AG04450 (cell line): Measurements from ENCODE around the gene SMAD3. TPM values are rescaled to one million over a fixed set of nuclear protein-coding genes. Genes with fewer than 3 reads are reported as not detected.
A peak's percentile ranks its signal among the peaks of the same experiment; 100 is the strongest.
"Not testable (repeated sequence)": the region's sequence is repeated elsewhere in the genome, so short reads cannot be mapped to it uniquely, and the experiment has no call there.

Experiments
- CTCF ChIA-PET: fragments of 300-600, 350-600 bp; formaldehyde crosslinking; extraction: SDS; loops from one replicate; lab custom pipeline; 2022; ENCODE audit warnings: antibody characterized with exemption, inconsistent platforms; lab: Charles Lee
- POLR2A ChIA-PET: fragments of 350-600 bp; formaldehyde crosslinking; extraction: SDS; loops from one replicate; lab custom pipeline; 2021; ENCODE audit warnings: antibody characterized with exemption, inconsistent platforms; lab: Yijun Ruan, JAX
- DNase-seq: peaks from one replicate; pipeline ENCODE4 v3.0.0-alpha.2; 2011; ENCODE audit warnings: low read depth, low spot score
- H3K27ac ChIP-seq: one replicate; pipeline ENCODE4 v1.5.1; 2012; ENCODE audit warnings: low read depth, low read length, control low read depth
- H3K27me3 ChIP-seq: one replicate; pipeline ENCODE4 v1.6.0; 2012; ENCODE audit warnings: low read length; ENCODE audit not compliant: control insufficient read depth, insufficient read depth
- H3K4me3 ChIP-seq: 2 replicates; pipeline ENCODE4 v1.5.1; 2011; ENCODE audit warnings: mild to moderate bottlenecking, low read depth, low read length, control low read depth
- H3K9me3 ChIP-seq: 2 replicates; pipeline ENCODE4 v1.5.1; 2012; ENCODE audit warnings: low read length; ENCODE audit not compliant: control insufficient read depth, insufficient read depth
- CTCF ChIP-seq: IDR thresholded peaks from 2 replicates; pipeline ENCODE4 v1.5.1; 2011; ENCODE audit warnings: low read depth, low read length, control low read depth, inconsistent platforms
- polyA plus RNA-seq: library from polyadenylated mRNA; depleted of rRNA; stranded (reverse); fragments of >200 nt; gene quantifications from 2 replicates; pipeline ENCODE4 v1.2.3, GENCODE V29; 2011

SMAD3 gene
- polyA plus RNA-seq, 1 experiment: 115 TPM

GRCh38 chr15:67120839-67121643, 55.6 kb downstream of the SMAD3 start:
- DNase-seq: peak; percentile 85
- ChIA-PET POLR2A (interaction anchor here (0.9 to 1.8 kb wide), 4 partner anchors 11 to 56 kb away, joined by 3 to 7 read pairs (median 4); partner anchors contain the start of gene SMAD3), CTCF (interaction anchor here (1.6 kb wide), 1 partner anchor 72 kb away, joined by 3 read pairs; no protein-coding TSS in a partner anchor)
- H3K9me3 ChIP-seq: no peaks in the 10 kb centered on the region
- H3K27ac ChIP-seq: peak overlapping the region; percentile 98
- TF ChIP-seq CTCF: no peak
- H3K27me3 ChIP-seq: no peaks in the 10 kb centered on the region
- H3K4me3 ChIP-seq: no peak overlapping the region

GRCh38 chr15:67121644-67122605, 56.5 kb downstream of the SMAD3 start:
- ChIA-PET CTCF (interaction anchor here (1.6 kb wide), 1 partner anchor 73 kb away, joined by 3 read pairs; no protein-coding TSS in a partner anchor), POLR2A (interaction anchor here (0.6 to 1.8 kb wide), 5 partner anchors 12 to 722 kb away, joined by 3 to 7 read pairs (median 4); partner anchors contain the start of gene SMAD3)
- no peak for TF ChIP-seq CTCF
- no peak for DNase-seq
- Histone ChIP-seq H3K9me3 (no peaks in the 10 kb centered on the region), H3K4me3 (no peak overlapping the region), H3K27me3 (no peaks in the 10 kb centered on the region), H3K27ac (peak overlapping the region; percentile 98)

- not testable (repeated sequence) for H3K9me3 ChIP-seq, DNase-seq, H3K27me3 ChIP-seq, H3K4me3 ChIP-seq
- ChIA-PET CTCF (interaction anchor here (1.1 to 1.6 kb wide), 2 partner anchors 18 to 73 kb away, joined by 3 to 4 read pairs; no protein-coding TSS in a partner anchor), POLR2A (interaction anchor here (0.8 to 1.6 kb wide), 2 partner anchors 18 to 20 kb away, joined by 4 to 6 read pairs; no protein-coding TSS in a partner anchor)
- H3K27ac ChIP-seq: peak overlapping the region; percentile 98
These were observed 57.4 kb downstream of the SMAD3 start for GRCh38 chr15:67122816-67123215.

- ChIA-PET CTCF (interaction anchor here (0.6 to 1.1 kb wide), 3 partner anchors 18 to 40 kb away, joined by 3 to 7 read pairs (median 4); no protein-coding TSS in a partner anchor), POLR2A (interaction anchor here (0.6 to 1.6 kb wide), 3 partner anchors 16 to 20 kb away, joined by 4 to 6 read pairs (median 5); no protein-coding TSS in a partner anchor)
- not testable (repeated sequence) for DNase-seq, H3K4me3 ChIP-seq, H3K9me3 ChIP-seq, H3K27me3 ChIP-seq
- H3K27ac ChIP-seq: peak overlapping the region; percentile 98
These were observed 57.9 kb downstream of the SMAD3 start for GRCh38 chr15:67123291-67123690.

- no peak for DNase-seq
- POLR2A ChIA-PET: interaction anchor here (0.5 to 1.6 kb wide), 3 partner anchors 19 to 72 kb away, joined by 3 to 11 read pairs (median 4); no protein-coding TSS in a partner anchor
- no peaks in the 10 kb centered on the region for H3K27me3 ChIP-seq
- TF ChIP-seq CTCF: no peak
- peak overlapping the region; percentile 98 for H3K27ac ChIP-seq
- no peaks in the 10 kb centered on the region for H3K9me3 ChIP-seq
- H3K4me3 ChIP-seq: no peak overlapping the region
- CTCF ChIA-PET: interaction anchor here (0.6 kb wide), 1 partner anchor 41 kb away, joined by 7 read pairs; no protein-coding TSS in a partner anchor
These were observed 58.7 kb downstream of the SMAD3 start for GRCh38 chr15:67124111-67124510.
